22Rv1 (cell line): ENCODE data around the gene DCLK1.

Experiments used
- H3K27ac ChIP-seq: fragments of 450-650 bp; 2 replicates; pipeline ENCODE4 v1.5.1; 2017
- CTCF ChIP-seq: fragments of 450-650 bp; IDR thresholded peaks from 2 replicates; pipeline ENCODE4 v1.5.1; 2017; ENCODE audit warnings: mild to moderate bottlenecking
- ZFX ChIP-seq: fragments of 450-650 bp; IDR thresholded peaks from 2 replicates; pipeline ENCODE4 v1.6.1; 2017; ENCODE audit warnings: antibody characterized with exemption, borderline replicate concordance

The DCLK1 gene

GRCh38 chr13:35785576-35786303 lies 345.4 kb downstream of the DCLK1 start:
- no peak overlapping the region for H3K27ac ChIP-seq
- TF ChIP-seq CTCF = no peak
- TF ChIP-seq ZFX = no peak

- no peak for TF ChIP-seq ZFX
- no peak for TF ChIP-seq CTCF
- no peak overlapping the region for H3K27ac ChIP-seq
These were observed 346.8 kb downstream of the DCLK1 start for GRCh38 chr13:35784286-35784951.

- no peak overlapping the region for H3K27ac ChIP-seq
- TF ChIP-seq ZFX (no peak), CTCF (no peak)
These were observed 348.4 kb downstream of the DCLK1 start for GRCh38 chr13:35782793-35783192.

- TF ChIP-seq ZFX (no peak), CTCF (no peak)
- no peak overlapping the region for H3K27ac ChIP-seq
These were observed 349.9 kb downstream of the DCLK1 start for GRCh38 chr13:35781036-35782000.

- no peak overlapping the region for H3K27ac ChIP-seq
- no peak for TF ChIP-seq ZFX
- no peak for TF ChIP-seq CTCF
These were observed 350.6 kb downstream of the DCLK1 start for GRCh38 chr13:35780613-35781012.

- no peak for TF ChIP-seq ZFX
- TF ChIP-seq CTCF = no peak
- H3K27ac ChIP-seq = no peak overlapping the region
These were observed 359.3 kb downstream of the DCLK1 start for GRCh38 chr13:35771898-35772297.
